Pons (tissue), 1 donor: Measurements from ENCODE around the gene CPT1C.
A peak's percentile ranks its signal among the peaks of the same experiment; 100 is the strongest.
"Not testable (repeated sequence)": the region's sequence is repeated elsewhere in the genome, so short reads cannot be mapped to it uniquely, and the experiment has no call there.

Experiments
- DNase-seq: peaks from one replicate; pipeline ENCODE4 v3.0.0-alpha.2; 2016; ENCODE audit warnings: low spot score

The CPT1C gene

GRCh38 chr19:49704888-49705642, 14.1 kb downstream of the CPT1C start:
- DNase-seq: no peak

GRCh38 chr19:49705919-49706318, 15.0 kb downstream of the CPT1C start:
- no peak for DNase-seq

- no peak for DNase-seq
Observed at GRCh38 chr19:49710372-49710951, 19.5 kb downstream of the CPT1C start.

- no peak for DNase-seq
Observed at GRCh38 chr19:49712397-49712859, 21.5 kb downstream of the CPT1C start.

- no peak for DNase-seq
Observed at GRCh38 chr19:49713236-49713845, 22.4 kb downstream of the CPT1C start.

GRCh38 chr19:49716154-49716553, 25.2 kb downstream of the CPT1C start:
- no peak for DNase-seq

- DNase-seq: no peak
Observed at GRCh38 chr19:49718511-49718910, 27.6 kb downstream of the CPT1C start.

- DNase-seq: no peak
Observed at GRCh38 chr19:49718991-49719390, 28.1 kb downstream of the CPT1C start.

GRCh38 chr19:49719420-49719819, 28.5 kb downstream of the CPT1C start:
- DNase-seq: not testable (repeated sequence)

GRCh38 chr19:49727217-49728030, 36.5 kb downstream of the CPT1C start:
- DNase-seq: no peak

GRCh38 chr19:49730166-49730565, 39.2 kb downstream of the CPT1C start:
- DNase-seq: no peak

- no peak for DNase-seq
Observed at GRCh38 chr19:49738268-49738667, 47.4 kb downstream of the CPT1C start.

GRCh38 chr19:49739098-49739497, 48.2 kb downstream of the CPT1C start:
- DNase-seq: no peak

GRCh38 chr19:49739933-49740332, 49.0 kb downstream of the CPT1C start:
- DNase-seq: no peak

GRCh38 chr19:49741210-49741844, 50.4 kb downstream of the CPT1C start:
- no peak for DNase-seq

- DNase-seq: no peak
Observed at GRCh38 chr19:49744946-49745381, 54.0 kb downstream of the CPT1C start.

- no peak for DNase-seq
Observed at GRCh38 chr19:49746206-49746958, 55.5 kb downstream of the CPT1C start.

- peak; percentile 20 for DNase-seq
Observed at GRCh38 chr19:49749055-49749716, 58.3 kb downstream of the CPT1C start.

- no peak for DNase-seq
Observed at GRCh38 chr19:49749771-49750170, 58.9 kb downstream of the CPT1C start.

GRCh38 chr19:49752701-49753100, 61.8 kb downstream of the CPT1C start:
- no peak for DNase-seq

- DNase-seq: no peak
Observed at GRCh38 chr19:49755956-49756355, 65.0 kb downstream of the CPT1C start.
